Small intestine (tissue), 7 donors: Measurements from ENCODE around the gene ERO1A. TPM values are rescaled to one million over a fixed set of nuclear protein-coding genes. Genes with fewer than 3 reads are reported as not detected.

Source experiments
- DNase-seq, 2 donors: peaks; one replicate each; pipeline versions ENCODE4 v3.0.0 to v3.0.0-alpha.2; 2013
- FAIRE-seq: peaks from 2 replicates; lab custom pipeline; 2012; peaks lifted over from hg19 to GRCh38; lab: Jason Lieb, UNC
- H3K27ac ChIP-seq, 3 donors: one replicate each; pipeline ENCODE4 v1.5.1; 2013; ENCODE audit warnings: low read length in 2 of 3, mild to moderate bottlenecking in 2 of 3, control low read depth in 1 of 3, inconsistent platforms in 1 of 3, low read depth in 1 of 3, moderate library complexity in 1 of 3
- H3K27me3 ChIP-seq, 3 donors: one replicate each; pipeline ENCODE4 v1.6.1; 2013; ENCODE audit warnings: low read length in 3 of 3, inconsistent platforms in 1 of 3; ENCODE audit not compliant: control insufficient read depth in 3 of 3, insufficient read depth in 3 of 3
- H3K36me3 ChIP-seq, 3 donors: one replicate each; pipeline ENCODE4 v1.6.1; 2013; ENCODE audit warnings: low read length in 3 of 3, inconsistent platforms in 1 of 3, low read depth in 1 of 3, mild to moderate bottlenecking in 1 of 3, moderate library complexity in 1 of 3; ENCODE audit not compliant: control insufficient read depth in 3 of 3, insufficient read depth in 2 of 3
- H3K4me1 ChIP-seq, 3 donors: one replicate each; pipeline ENCODE4 v1.6.1; 2013; ENCODE audit warnings: low read length in 2 of 3, inconsistent platforms in 1 of 3, low read depth in 1 of 3, mild to moderate bottlenecking in 1 of 3, moderate library complexity in 1 of 3; ENCODE audit not compliant: control insufficient read depth in 3 of 3, insufficient read depth in 2 of 3
- H3K4me3 ChIP-seq, 3 donors: one replicate each; pipeline ENCODE4 v1.5.1; 2013; ENCODE audit warnings: low read length in 3 of 3, control low read depth in 1 of 3, inconsistent platforms in 1 of 3, low read depth in 1 of 3, mild to moderate bottlenecking in 1 of 3, moderate library complexity in 1 of 3
- H3K9me3 ChIP-seq, 2 donors: one replicate each; pipeline ENCODE4 v1.6.1; 2013; ENCODE audit warnings: low read depth in 1 of 2, low read length in 1 of 2; ENCODE audit not compliant: control insufficient read depth in 2 of 2, insufficient read depth in 1 of 2
- WGBS, 3 donors: extraction: QIAGEN DNeasy Blood & Tissue Kit; methylation state at CpG; one replicate each; pipeline ENCODE4 v1.1.7; 2013; 5-methylcytosine and 5-hydroxymethylcytosine counted together
- polyA plus RNA-seq, 4 donors: library from polyadenylated mRNA; stranded (reverse) in 3 of 4; unstranded in 1 of 4; fragments of 200-250 nt in 3 of 4; fragments of 120-200 nt in 1 of 4; gene quantifications; one replicate each; pipeline versions ENCODE4 v1.2.1 to v1.2.3, GENCODE V29; 2013
- donor health status: healthy with polysubstance abuse.
- donor health status: control.
- donor health status: control.
- donor health status: Bipolar disorder and iron deficiency.
- donor health status: healthy.

Gene ERO1A
- polyA plus RNA-seq, 4 donors = 7.8 to 44.8 (median 14.3) TPM

DNA sequence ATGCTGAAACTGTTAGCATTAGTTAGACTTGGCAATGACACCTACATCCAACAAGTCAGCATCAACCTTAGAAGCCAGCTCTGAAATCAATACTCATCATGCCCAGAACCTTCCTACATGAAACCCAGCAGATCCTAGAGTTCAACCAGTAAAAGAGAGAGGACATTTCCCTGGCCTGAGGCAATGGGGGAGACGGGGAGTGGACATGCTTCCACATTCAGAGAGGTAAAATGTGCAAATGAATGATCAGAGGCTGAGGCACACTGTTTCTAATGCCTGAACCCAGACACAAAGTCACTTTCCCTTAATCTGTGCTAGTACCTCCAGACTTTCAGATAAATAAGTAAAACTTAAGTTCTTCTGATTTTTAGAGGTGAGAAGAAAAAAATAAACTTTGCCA, 34.5 kb downstream of the ERO1A start:
- no peak overlapping the region for H3K27ac ChIP-seq
- H3K9me3 ChIP-seq = no peaks in the 10 kb centered on the region
- H3K27me3 ChIP-seq = no peaks in the 10 kb centered on the region
- H3K36me3 ChIP-seq = peaks cover 2 to 13% (median 7%) of the 10 kb centered on the region in 3 donors
- FAIRE-seq (no peak), DNase-seq (no peak)
- H3K4me3 ChIP-seq = no peak overlapping the region
- WGBS, 3 donors = 88 to 100% (median 93%) methylated on average over 1 of the region's 1 CpG
- H3K4me1 ChIP-seq = no peaks in the 10 kb centered on the region

DNA sequence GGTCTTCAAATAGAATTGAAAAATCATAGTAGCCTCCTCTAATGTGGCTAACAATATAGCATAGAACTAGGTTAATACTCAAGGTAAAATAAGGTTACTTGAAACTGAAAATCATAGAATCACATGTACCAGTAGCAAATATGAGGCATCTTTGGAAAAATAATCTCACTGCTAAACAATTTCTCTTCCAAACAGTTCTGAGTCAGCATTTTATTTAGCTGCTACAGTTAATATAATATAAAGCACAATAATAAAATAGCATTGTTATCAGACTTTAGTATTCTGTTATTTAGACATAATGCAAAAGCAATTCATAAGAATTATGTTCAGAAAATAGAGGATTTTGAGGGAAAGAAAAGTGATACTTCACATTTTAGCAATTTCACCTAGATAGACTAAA, 35.0 kb downstream of the ERO1A start:
- Histone ChIP-seq H3K27me3 (no peaks in the 10 kb centered on the region), H3K4me1 (no peaks in the 10 kb centered on the region), H3K36me3 (peaks cover 2 to 13% (median 5%) of the 10 kb centered on the region in 3 donors), H3K27ac (no peak overlapping the region), H3K4me3 (no peak overlapping the region), H3K9me3 (no peaks in the 10 kb centered on the region)
- DNase-seq (no peak), FAIRE-seq (peak; percentile 15)

- H3K27me3 ChIP-seq = no peaks in the 10 kb centered on the region
- H3K36me3 ChIP-seq = peaks cover 2 to 19% (median 4%) of the 10 kb centered on the region in 3 donors
- no peak overlapping the region for H3K27ac ChIP-seq
- no peak overlapping the region for H3K4me3 ChIP-seq
- no peak for DNase-seq
- H3K9me3 ChIP-seq = no peaks in the 10 kb centered on the region
- H3K4me1 ChIP-seq = no peaks in the 10 kb centered on the region
- no peak for FAIRE-seq
These were observed 38.5 kb downstream of the ERO1A start for GRCh38 chr14:52656905-52657304.

- FAIRE-seq (no peak), DNase-seq (no peak)
- H3K27ac ChIP-seq = no peak overlapping the region
- WGBS, 3 donors = 78 to 87% (median 87%) methylated on average over 6 of the region's 6 CpGs
- no peaks in the 10 kb centered on the region for H3K9me3 ChIP-seq
- H3K27me3 ChIP-seq = no peaks in the 10 kb centered on the region
- peaks cover 0 to 20% (median 11%) of the 10 kb centered on the region in 3 donors for H3K36me3 ChIP-seq
- no peak overlapping the region for H3K4me3 ChIP-seq
- H3K4me1 ChIP-seq = no peaks in the 10 kb centered on the region
These were observed 44.6 kb downstream of the ERO1A start for GRCh38 chr14:52650774-52651173.

DNA sequence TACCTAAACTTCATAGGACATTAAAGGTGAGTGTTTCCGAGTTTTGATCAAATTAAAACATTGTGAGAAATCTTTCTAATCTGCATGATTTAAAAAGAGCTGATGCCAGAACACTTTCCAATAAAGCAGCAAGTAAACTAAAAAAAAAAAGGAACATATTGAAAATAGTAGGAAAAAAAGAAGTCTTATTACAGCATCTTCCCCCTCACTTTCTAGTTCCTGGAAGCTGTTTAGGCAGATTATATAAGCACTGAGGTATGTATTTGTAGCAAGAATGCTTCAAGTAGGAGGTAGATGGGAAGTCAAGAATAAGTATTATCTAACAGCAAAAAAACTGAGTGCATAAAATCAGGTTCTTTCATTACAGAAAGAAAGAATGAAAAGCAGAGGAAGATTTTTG, 45.8 kb downstream of the ERO1A start:
- Histone ChIP-seq H3K9me3 (no peaks in the 10 kb centered on the region), H3K36me3 (peaks cover 0 to 23% (median 11%) of the 10 kb centered on the region in 3 donors), H3K27ac (no peak overlapping the region), H3K27me3 (no peaks in the 10 kb centered on the region), H3K4me1 (no peaks in the 10 kb centered on the region), H3K4me3 (no peak overlapping the region)
- WGBS, 3 donors = 95 to 97% (median 95%) methylated on average over 1 of the region's 1 CpG
- no peak for DNase-seq
- FAIRE-seq = no peak

DNA sequence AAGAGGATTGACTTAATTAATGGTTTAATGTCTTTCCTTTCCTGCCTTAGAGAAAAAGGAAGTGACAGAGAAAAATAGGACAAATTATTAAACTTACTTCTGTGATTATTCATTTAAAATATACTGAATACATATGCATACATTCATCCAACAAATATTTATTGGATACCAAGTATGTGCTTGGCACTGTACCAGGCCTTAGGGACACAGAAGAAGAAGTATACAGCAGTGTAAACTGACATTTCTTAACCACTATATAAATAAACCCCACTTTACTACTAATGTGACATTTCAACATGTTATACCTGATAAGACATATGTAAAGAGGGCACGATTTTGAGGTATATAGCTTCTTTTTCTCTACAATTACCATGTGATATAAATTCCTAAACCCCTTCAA, 53.6 kb downstream of the ERO1A start:
- DNase-seq (no peak), FAIRE-seq (no peak)
- peaks cover 3 to 14% (median 6%) of the 10 kb centered on the region in 3 donors for H3K36me3 ChIP-seq
- H3K27me3 ChIP-seq = no peaks in the 10 kb centered on the region
- no peak overlapping the region for H3K4me3 ChIP-seq
- no peaks in the 10 kb centered on the region for H3K4me1 ChIP-seq
- peaks cover 0 to 2% of the 10 kb centered on the region in 2 donors for H3K9me3 ChIP-seq
- no peak overlapping the region for H3K27ac ChIP-seq
- 96 to 100% (median 100%) methylated on average over 1 of the region's 1 CpG for WGBS, 3 donors

- Histone ChIP-seq H3K4me1 (no peaks in the 10 kb centered on the region), H3K27ac (no peak overlapping the region), H3K27me3 (no peaks in the 10 kb centered on the region), H3K9me3 (peaks cover 0 to 2% of the 10 kb centered on the region in 2 donors), H3K4me3 (no peak overlapping the region), H3K36me3 (peaks cover 2 to 7% (median 3%) of the 10 kb centered on the region in 3 donors)
- FAIRE-seq = no peak
- no peak for DNase-seq
- WGBS, 3 donors = 90 to 95% (median 92%) methylated on average over 4 of the region's 4 CpGs
These were observed 55.2 kb downstream of the ERO1A start for GRCh38 chr14:52640137-52640536.

GRCh38 chr14:52619687-52620086, 75.7 kb downstream of the ERO1A start:
- WGBS, 3 donors = 89 to 97% (median 95%) methylated on average over 1 of the region's 1 CpG
- Histone ChIP-seq H3K27ac (no peak overlapping the region), H3K27me3 (no peaks in the 10 kb centered on the region), H3K9me3 (no peaks in the 10 kb centered on the region), H3K36me3 (no peaks in the 10 kb centered on the region), H3K4me3 (no peak overlapping the region), H3K4me1 (no peaks in the 10 kb centered on the region)
- DNase-seq (no peak), FAIRE-seq (no peak)

DNA sequence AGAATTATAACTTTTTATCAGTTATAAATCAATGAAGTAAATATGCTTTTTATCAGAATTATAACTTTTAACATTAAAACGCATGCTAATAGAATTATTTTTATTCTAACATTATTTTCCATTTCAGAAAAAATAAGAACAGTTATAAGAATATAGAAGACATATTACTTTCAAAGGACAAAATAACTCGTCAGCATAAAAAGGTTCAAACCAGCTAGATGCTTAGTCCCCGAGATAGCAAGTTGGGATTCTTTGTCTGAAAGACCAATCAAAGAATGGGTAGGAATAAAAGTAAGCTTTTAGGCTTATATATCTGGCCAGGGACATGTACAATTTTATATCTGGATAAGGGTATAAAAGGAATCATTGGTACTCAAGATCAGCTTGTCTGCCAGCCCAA, 76.8 kb downstream of the ERO1A start:
- Histone ChIP-seq H3K27me3 (no peaks in the 10 kb centered on the region), H3K9me3 (no peaks in the 10 kb centered on the region), H3K4me1 (no peaks in the 10 kb centered on the region), H3K27ac (no peak overlapping the region), H3K4me3 (no peak overlapping the region), H3K36me3 (no peaks in the 10 kb centered on the region)
- FAIRE-seq = no peak
- 78 to 98% (median 91%) methylated on average over 3 of the region's 3 CpGs for WGBS, 3 donors
- no peak for DNase-seq
